Fibroblast of skin of left quadriceps (primary cell): ENCODE results near the gene TCF7L2.

Experiments
- DNase-seq, 2 experiments: peaks; one replicate each; pipeline ENCODE4 v3.0.0-alpha.2; 2013; ENCODE audit warnings: low read depth in 2 of 2

TCF7L2 gene

GRCh38 chr10:113023017-113023416, 73.0 kb downstream of the TCF7L2 start:
- DNase-seq = no peak

DNA sequence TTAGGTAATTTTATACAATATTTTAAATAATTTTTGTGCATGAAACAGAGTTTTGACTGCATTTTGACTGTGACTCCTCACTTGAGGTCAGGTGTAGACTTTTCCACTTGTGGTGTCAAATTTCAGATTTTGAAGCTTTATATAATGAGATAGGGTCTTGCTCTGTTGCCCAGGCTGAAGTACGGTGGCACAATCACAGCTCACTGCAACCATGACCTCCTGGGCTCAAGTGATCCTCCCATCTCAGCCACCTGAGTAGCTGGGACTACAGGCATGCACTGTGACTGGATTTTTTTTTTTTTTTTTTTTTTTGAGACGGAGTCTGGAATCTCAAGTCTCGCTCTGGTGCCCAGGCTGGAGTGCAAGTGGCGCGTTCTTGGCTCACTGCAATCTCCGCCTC, 74.9 kb downstream of the TCF7L2 start:
- DNase-seq = no peak

- no peak for DNase-seq
Observed at GRCh38 chr10:113025487-113025886, 75.4 kb downstream of the TCF7L2 start.

DNA sequence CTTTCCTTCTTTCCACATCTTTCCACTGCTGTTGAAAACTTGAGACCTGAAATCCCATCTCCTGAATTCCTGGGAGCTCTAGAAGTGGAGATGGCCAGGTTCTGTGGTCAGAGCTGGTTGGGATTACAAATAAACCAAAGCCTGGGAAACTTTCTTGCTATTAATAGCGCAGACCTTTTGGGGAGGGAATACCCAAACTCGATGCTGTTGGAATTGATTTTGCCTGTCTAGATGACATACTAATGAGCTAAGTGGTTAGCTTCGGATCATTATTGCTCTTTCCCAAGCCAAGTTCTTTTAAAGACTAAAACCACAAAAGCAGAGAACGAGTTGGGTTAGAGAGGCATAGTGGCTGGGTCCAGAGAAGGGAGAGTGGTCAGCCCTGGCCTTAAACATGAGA, 76.6 kb downstream of the TCF7L2 start:
- peak; percentile 82 to 84 for DNase-seq

GRCh38 chr10:113027230-113027573, 77.2 kb downstream of the TCF7L2 start:
- no peak for DNase-seq

- DNase-seq = no peak
Observed at GRCh38 chr10:113027574-113028455, 77.8 kb downstream of the TCF7L2 start.

DNA sequence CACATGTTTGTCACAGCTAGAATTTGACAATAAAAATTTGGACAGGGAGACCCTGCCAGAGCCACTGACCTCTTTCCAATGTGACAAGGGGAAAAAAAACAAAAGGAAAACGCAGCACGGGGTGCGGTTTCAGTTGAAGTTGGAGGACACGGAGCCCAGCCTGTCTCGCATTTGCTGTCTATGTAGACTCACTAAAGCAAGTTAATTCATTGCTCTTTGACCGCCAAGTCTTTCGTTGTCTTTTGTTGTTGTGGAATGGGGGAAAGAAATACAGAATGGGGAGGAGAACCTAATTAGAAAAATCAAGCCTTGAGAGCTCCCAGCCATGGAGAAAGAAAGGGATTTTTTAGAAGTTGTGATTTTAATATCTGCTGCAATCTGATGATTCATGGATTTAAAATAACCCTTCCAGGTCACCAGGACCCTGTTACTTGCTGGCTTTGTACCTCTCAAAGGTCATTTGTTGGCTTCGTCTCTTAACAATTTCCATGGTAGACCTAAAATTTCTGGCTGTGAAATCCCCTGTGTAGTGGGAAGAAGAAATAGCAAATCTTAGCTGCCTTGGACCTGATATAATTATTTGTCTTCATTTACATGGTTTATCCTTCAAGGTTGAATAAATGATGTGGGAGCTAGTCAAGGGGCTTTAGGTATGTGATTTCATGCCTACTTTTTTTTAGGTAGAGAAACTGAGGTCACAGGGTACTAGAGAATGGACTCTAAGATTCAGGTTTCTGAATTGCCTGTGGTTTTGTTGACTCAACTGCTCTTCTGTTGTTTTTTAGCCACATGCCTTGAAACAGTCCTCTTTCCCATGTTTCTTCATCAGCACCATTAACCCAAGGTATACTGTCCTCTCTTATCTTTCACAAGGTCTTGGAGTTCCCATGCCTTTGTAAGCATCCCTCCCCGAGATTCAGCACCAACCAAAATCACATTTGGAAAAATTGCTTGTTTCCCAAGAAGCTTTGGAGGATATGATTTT, 78.7 kb downstream of the TCF7L2 start:
- DNase-seq = no peak

DNA sequence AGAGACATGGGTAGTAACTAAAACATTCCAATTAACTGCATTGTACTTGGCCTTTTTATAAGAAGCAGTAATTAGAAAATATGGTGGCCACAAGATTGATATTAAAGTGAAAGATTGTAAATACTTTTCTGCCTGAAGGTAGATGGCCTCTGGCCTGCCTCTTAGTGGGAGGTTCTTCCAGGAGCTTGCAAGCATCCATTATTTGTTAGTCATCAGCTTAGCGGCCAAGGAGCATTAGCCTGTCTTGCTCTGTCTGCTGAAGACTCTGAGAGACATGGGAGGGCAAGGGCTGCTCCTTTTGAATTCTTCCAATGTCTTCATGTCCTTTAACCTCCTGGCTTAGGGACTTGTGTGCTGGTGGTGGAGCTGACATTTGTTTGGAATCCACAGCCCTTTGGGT, 80.4 kb downstream of the TCF7L2 start:
- DNase-seq = no peak

- no peak for DNase-seq
Observed at GRCh38 chr10:113031147-113031546, 81.1 kb downstream of the TCF7L2 start.

DNA sequence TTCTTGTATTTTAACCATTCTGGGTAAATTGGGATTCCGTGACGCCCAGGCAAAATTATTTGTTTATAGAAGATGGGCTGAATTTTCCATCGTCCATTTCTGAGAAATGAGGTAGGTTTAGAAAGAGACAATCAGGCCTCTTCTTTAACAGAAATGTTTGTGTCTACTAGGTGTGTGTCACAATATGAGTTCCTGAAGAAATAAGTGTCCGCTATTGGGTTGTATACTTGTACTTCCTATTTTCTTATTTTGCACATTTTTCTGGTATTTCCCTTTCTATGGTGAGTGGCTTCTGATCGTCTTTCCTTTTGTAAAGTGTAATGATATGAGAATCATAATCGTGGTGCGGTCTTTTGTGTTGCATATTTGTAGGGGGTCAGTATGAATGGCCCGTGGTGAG, 83.9 kb downstream of the TCF7L2 start:
- DNase-seq = no peak

GRCh38 chr10:113035732-113036312, 85.8 kb downstream of the TCF7L2 start:
- no peak for DNase-seq

DNA sequence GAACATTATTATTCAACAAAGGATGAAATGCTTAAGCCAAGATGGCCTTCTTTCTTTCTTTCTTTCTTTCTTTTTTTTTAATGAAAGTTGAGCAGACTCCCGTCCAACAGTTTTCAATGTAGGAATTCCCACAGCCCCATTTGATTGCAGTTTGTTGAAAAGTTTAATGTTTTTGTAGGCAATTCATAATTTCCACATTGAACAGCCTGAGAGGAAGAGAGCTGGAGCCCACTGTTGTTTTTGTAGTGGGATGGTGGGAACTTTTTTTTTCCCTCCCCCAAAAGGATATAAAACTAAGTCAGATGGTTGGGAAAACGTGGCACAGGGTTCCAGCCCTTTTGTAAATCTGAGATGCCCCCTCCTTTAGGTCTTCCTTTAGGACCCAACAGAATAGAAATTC, 86.6 kb downstream of the TCF7L2 start:
- DNase-seq = no peak

DNA sequence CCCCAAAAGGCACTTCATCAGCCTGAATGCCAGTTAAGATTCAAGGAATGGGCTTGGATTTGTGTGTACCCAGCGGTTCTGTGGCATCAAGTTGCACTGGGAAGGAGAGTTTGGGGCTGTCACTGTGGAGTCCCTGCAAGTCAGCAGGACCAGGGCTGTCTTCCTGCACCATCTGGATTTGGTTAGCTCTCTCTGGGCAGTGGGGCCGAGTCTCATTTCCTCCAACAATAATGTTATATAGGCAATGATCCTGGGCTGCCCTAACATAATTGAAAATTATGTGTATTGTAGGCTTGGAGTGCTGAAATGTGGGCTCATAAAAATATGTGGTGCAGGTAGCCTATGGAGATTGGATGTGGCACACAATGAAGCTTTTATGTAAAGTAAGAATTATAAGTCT, 87.2 kb downstream of the TCF7L2 start:
- no peak for DNase-seq

DNA sequence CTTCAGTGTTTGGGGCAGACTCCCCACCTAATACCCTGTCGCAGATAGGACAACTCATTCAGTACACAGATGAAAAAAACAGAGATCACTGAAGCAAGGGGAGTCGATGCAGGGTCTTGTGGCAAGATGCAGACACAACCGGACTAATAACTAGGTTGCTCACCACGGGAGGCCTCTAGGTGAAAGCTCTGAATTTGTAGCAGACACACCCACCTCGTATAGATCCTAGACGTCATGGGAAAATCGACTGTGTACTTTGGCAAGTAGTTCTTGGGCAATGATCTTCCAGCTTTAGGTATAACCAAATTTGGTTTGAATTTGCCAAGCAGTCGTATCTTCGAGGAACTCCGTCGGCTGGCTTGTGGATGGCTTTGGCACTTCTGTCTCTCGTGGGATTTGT, 88.1 kb downstream of the TCF7L2 start:
- DNase-seq = no peak

DNA sequence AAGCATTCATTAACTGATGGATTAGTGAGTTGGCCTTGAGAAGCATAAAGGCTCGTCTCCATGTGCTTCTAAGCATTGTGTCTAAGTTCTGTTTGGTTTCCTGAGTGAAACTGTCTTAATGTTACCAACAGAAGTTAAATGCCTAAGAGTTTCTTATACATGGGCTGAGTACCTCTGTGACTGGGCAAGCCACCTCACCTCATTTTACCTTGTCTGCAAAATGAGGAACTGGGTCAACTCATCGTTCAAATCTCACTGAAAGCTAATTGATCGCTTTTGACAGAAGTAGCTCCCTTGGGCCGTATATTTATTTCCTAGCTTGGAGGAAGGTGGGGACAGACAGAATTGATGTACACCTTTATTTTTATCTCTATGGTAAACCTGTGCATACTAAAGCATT, 88.9 kb downstream of the TCF7L2 start:
- DNase-seq = no peak

- DNase-seq = no peak
Observed at GRCh38 chr10:113041324-113041723, 91.3 kb downstream of the TCF7L2 start.

DNA sequence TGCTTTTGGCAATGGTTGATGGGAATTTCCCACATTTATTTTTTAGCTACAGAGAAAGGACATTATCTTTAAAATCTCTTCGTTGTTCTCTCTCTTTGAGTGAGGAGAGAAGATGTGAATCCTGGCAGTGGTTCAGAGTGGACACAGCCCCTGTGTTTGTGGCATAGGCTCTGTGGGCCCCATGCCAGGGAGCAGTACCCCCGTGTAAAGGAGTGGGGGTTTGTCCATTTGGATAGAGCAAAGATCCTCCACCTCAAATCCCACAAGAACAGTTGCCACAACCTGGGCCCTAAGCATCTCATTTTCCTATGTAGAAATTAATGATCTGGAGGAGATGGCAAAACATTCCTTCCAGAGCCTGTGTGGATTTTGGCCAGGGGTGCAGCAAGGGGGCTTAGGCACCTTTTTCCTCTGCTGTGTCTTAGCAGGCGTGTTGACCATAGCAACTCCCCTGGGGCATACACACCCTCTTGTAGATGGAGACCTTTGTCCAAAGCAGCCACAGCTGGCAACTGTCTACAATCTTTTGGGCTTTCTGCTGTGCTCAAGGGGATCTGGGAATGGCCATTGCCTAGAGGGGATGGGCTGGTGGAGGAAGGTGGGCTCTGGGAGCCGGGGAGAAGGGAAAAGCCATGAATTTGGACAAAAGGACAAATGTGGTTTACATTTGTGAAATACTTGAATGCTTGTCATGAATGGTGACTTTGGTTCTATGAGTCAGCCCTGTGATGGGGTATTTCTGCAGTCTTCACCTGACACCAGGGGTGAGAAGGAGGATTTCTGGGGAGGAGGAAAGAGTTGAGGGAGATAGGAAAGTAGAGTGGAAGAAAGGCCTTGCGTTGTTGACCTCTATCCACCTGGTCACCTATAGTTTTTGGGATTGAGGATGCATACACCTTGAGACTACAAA, 92.0 kb downstream of the TCF7L2 start:
- DNase-seq = no peak

DNA sequence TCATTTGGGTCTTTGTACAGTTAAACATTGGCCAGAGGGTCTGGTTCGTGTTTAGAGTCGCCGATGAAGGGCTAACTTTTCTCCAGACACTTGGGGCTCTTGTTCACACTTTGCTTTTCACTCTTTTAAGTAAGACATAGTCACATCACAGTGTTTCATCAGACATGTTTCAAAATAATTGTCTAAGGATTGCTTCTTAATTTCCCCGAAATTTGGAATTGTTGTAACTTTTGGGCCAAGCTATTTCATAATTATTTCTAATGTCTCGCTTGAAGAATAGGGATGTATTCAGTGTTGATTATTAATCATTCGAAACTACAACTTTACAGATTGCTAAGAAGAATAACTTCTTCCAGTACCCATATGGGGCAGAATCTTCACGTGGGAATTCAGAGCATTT, 92.8 kb downstream of the TCF7L2 start:
- no peak for DNase-seq

- DNase-seq = no peak
Observed at GRCh38 chr10:113044016-113044755, 94.1 kb downstream of the TCF7L2 start.
